ENCODE results near the gene XCR1.

GRCh38 chr3:46049093-46049492, 21.8 kb upstream of the XCR1 start:
- TF ChIP-seq POLR2A (IDR thresholded peaks at IDR 0.05), result no peak
- TF ChIP-seq CTCF (IDR thresholded peaks at IDR 0.05 in 4 of 5, conservative IDR thresholded peaks at IDR 0.05 in 1 of 5), result no peak
